Aorta (tissue), 5 donors: ENCODE data around the gene CDC16. TPM values are rescaled to one million over a fixed set of nuclear protein-coding genes. Genes with fewer than 3 reads are reported as not detected.

ENCODE experiments used
- ATAC-seq: fragments of 200-7000 bp; cut with Tn5 transposase; one replicate; pipeline ENCODE4 v1.9.1; 2022; ENCODE audit warnings: moderate library complexity; ENCODE audit not compliant: low FRiP score
- DNase-seq, 2 donors: peaks; one replicate each; pipeline ENCODE4 v3.0.0-alpha.2; 2020
- H3K27ac ChIP-seq, 2 donors: one replicate each; pipeline ENCODE4 v1.5.1; 2013; ENCODE audit warnings: low read length in 2 of 2, mild to moderate bottlenecking in 2 of 2, moderate library complexity in 2 of 2, control low read depth in 1 of 2, inconsistent platforms in 1 of 2, low read depth in 1 of 2
- H3K27me3 ChIP-seq, 2 donors: one replicate each; pipeline ENCODE4 v1.6.1; 2013; ENCODE audit warnings: control low read depth in 1 of 2, low read length in 1 of 2, mild to moderate bottlenecking in 1 of 2, moderate library complexity in 1 of 2; ENCODE audit not compliant: insufficient read depth in 2 of 2, control insufficient read depth in 1 of 2
- H3K36me3 ChIP-seq, 2 donors: one replicate each; pipeline ENCODE4 v1.6.1; 2013; ENCODE audit warnings: control low read depth in 1 of 2, low read length in 1 of 2, mild to moderate bottlenecking in 1 of 2; ENCODE audit not compliant: insufficient read depth in 2 of 2, control insufficient read depth in 1 of 2
- H3K4me1 ChIP-seq, 2 donors: one replicate each; pipeline ENCODE4 v1.6.1; 2013; ENCODE audit warnings: low read length in 2 of 2, control low read depth in 1 of 2, mild to moderate bottlenecking in 1 of 2, moderate library complexity in 1 of 2; ENCODE audit not compliant: insufficient read depth in 2 of 2, control insufficient read depth in 1 of 2
- H3K4me3 ChIP-seq, 2 donors: one replicate each; pipeline ENCODE4 v1.5.1; 2013; ENCODE audit warnings: low read length in 2 of 2, control low read depth in 1 of 2, mild to moderate bottlenecking in 1 of 2
- H3K9me3 ChIP-seq: one replicate; pipeline ENCODE4 v1.6.1; 2013; ENCODE audit warnings: mild to moderate bottlenecking, low read length; ENCODE audit not compliant: control insufficient read depth
- WGBS, 2 donors: extraction: QIAGEN DNeasy Blood & Tissue Kit; methylation state at CpG; one replicate each; pipeline ENCODE4 v1.1.7; 2013; 5-methylcytosine and 5-hydroxymethylcytosine counted together
- intact Hi-C, 2 donors: fragments of 100-400 bp; cut with DNase I; formaldehyde crosslinking; loops; one replicate each; pipeline versions ENCODE4 v1.14.2 to v1.15.0; 2022
- polyA plus RNA-seq, 2 donors: library from polyadenylated mRNA; stranded (reverse); fragments of 200-250 nt; gene quantifications; one replicate each; pipeline ENCODE4 v1.2.3, GENCODE V29; 2013
- total RNA-seq, 2 donors: library from RNA; stranded (reverse); fragmentation: NEBNext Ultra II Directional; extraction: Animal tissue kit (Norgen Biotek cat#: 25700); gene quantifications; one replicate each; pipeline ENCODE4 v1.2.1, GENCODE V29; 2021
- donor health status: healthy with polysubstance abuse.
- donor health status: Bipolar disorder and iron deficiency.
- donor health status: DM: no; HTN: no; CAD: no.
- donor health status: DM: no; HTN: no; CAD: no.
- donor health status: DM: yes; HTN: yes; CAD: no.

CDC16 gene
- total and polyA plus RNA-seq, 4 donors, result 31.1 to 86.9 (median 56.4) TPM

GRCh38 chr13:114230575-114230974 lies 4.1 kb upstream of the CDC16 start:
- no peak for DNase-seq
- no peak for ATAC-seq

GRCh38 chr13:114231886-114232285 lies 2.8 kb upstream of the CDC16 start:
- Histone ChIP-seq H3K27ac (no peak overlapping the region), H3K9me3 (no peaks in the 10 kb centered on the region), H3K4me1 (no peaks in the 10 kb centered on the region), H3K27me3 (no peaks in the 10 kb centered on the region), H3K4me3 (no peak overlapping the region), H3K36me3 (no peaks in the 10 kb centered on the region)
- ATAC-seq, result no peak
- 79 to 83% methylated on average over 8 of the region's 8 CpGs for WGBS, 2 donors
- intact Hi-C loops, result no loop called here
- no peak for DNase-seq

More at GRCh38 chr13:114230575-114230974, 4.1 kb upstream of the CDC16 start:
- intact Hi-C loops, result no loop called here
- Histone ChIP-seq H3K4me1 (no peaks in the 10 kb centered on the region), H3K27me3 (no peaks in the 10 kb centered on the region), H3K4me3 (no peak overlapping the region), H3K27ac (no peak overlapping the region), H3K36me3 (no peaks in the 10 kb centered on the region), H3K9me3 (no peaks in the 10 kb centered on the region)
- WGBS, 2 donors, result 15 to 21% methylated on average over 3 of the region's 3 CpGs

- H3K4me3 ChIP-seq, result peak overlapping the region; percentile 21 to 83
- H3K36me3 ChIP-seq, result peaks cover 0 to 5% of the 10 kb centered on the region in 2 donors
- no peaks in the 10 kb centered on the region for H3K9me3 ChIP-seq
- H3K27me3 ChIP-seq, result no peaks in the 10 kb centered on the region
- no peak for ATAC-seq
- WGBS, 2 donors, result 43 to 55% methylated on average over 4 of the region's 4 CpGs
- H3K4me1 ChIP-seq, result no peaks in the 10 kb centered on the region
- H3K27ac ChIP-seq, result no peak overlapping the region
- intact Hi-C loops, result no loop called here
- DNase-seq, result no peak
Observed at GRCh38 chr13:114234266-114234644, 442 bp upstream of the CDC16 start.

- DNase-seq, result no peak
- Histone ChIP-seq H3K9me3 (no peaks in the 10 kb centered on the region), H3K4me1 (no peaks in the 10 kb centered on the region), H3K36me3 (peaks cover 0 to 6% of the 10 kb centered on the region in 2 donors), H3K27ac (peak overlapping the region in 1 of 2 donors; percentile 25), H3K4me3 (peak overlapping the region; percentile 83 to 91), H3K27me3 (no peaks in the 10 kb centered on the region)
- intact Hi-C loops, result no loop called here
- no peak for ATAC-seq
- WGBS, 2 donors, result 4% methylated on average over 10 of the region's 10 CpGs
Observed at GRCh38 chr13:114235697-114236096, 1.0 kb downstream of the CDC16 start.

- 67 to 69% methylated on average over 4 of the region's 4 CpGs for WGBS, 2 donors
- ATAC-seq (no peak), DNase-seq (no peak)
- Histone ChIP-seq H3K27me3 (no peaks in the 10 kb centered on the region), H3K27ac (no peak overlapping the region), H3K9me3 (no peaks in the 10 kb centered on the region), H3K36me3 (peaks cover 0 to 7% of the 10 kb centered on the region in 2 donors), H3K4me3 (no peak overlapping the region), H3K4me1 (no peaks in the 10 kb centered on the region)
- intact Hi-C loops, result no loop called here
Observed at GRCh38 chr13:114236227-114236626, 1.5 kb downstream of the CDC16 start.

GRCh38 chr13:114237415-114238112 lies 2.9 kb downstream of the CDC16 start:
- no peaks in the 10 kb centered on the region for H3K9me3 ChIP-seq
- no peaks in the 10 kb centered on the region for H3K4me1 ChIP-seq
- no peak overlapping the region for H3K4me3 ChIP-seq
- DNase-seq (no peak), ATAC-seq (no peak)
- WGBS, 2 donors, result 85% methylated on average over 7 of the region's 7 CpGs
- no peak overlapping the region for H3K27ac ChIP-seq
- H3K36me3 ChIP-seq, result peaks cover 0 to 13% of the 10 kb centered on the region in 2 donors
- intact Hi-C loops, result no loop called here
- H3K27me3 ChIP-seq, result no peaks in the 10 kb centered on the region

GRCh38 chr13:114241918-114242317 lies 7.2 kb downstream of the CDC16 start:
- Histone ChIP-seq H3K36me3 (peaks cover 3 to 19% of the 10 kb centered on the region in 2 donors), H3K27me3 (no peaks in the 10 kb centered on the region), H3K4me1 (no peaks in the 10 kb centered on the region), H3K9me3 (no peaks in the 10 kb centered on the region), H3K27ac (no peak overlapping the region), H3K4me3 (no peak overlapping the region)
- ATAC-seq (no peak), DNase-seq (no peak)
- 93 to 94% methylated on average over 6 of the region's 6 CpGs for WGBS, 2 donors
- intact Hi-C loops, result no loop called here

- Histone ChIP-seq H3K36me3 (peaks cover 6 to 17% of the 10 kb centered on the region in 2 donors), H3K4me1 (no peaks in the 10 kb centered on the region), H3K9me3 (no peaks in the 10 kb centered on the region), H3K27me3 (no peaks in the 10 kb centered on the region), H3K4me3 (no peak overlapping the region), H3K27ac (no peak overlapping the region)
- DNase-seq (no peak), ATAC-seq (no peak)
- WGBS, 2 donors, result 87 to 91% methylated on average over 3 of the region's 3 CpGs
- intact Hi-C loops, result no loop called here
Observed at GRCh38 chr13:114243971-114244370, 9.3 kb downstream of the CDC16 start.

GRCh38 chr13:114244637-114245036 lies 9.9 kb downstream of the CDC16 start:
- ATAC-seq (no peak), DNase-seq (no peak)
- intact Hi-C loops, result no loop called here
- peaks cover 6 to 16% of the 10 kb centered on the region in 2 donors for H3K36me3 ChIP-seq
- no peaks in the 10 kb centered on the region for H3K9me3 ChIP-seq
- H3K27me3 ChIP-seq, result no peaks in the 10 kb centered on the region
- no peaks in the 10 kb centered on the region for H3K4me1 ChIP-seq
- no peak overlapping the region for H3K27ac ChIP-seq
- WGBS, 2 donors, result 81 to 91% methylated on average over 5 of the region's 5 CpGs
- H3K4me3 ChIP-seq, result no peak overlapping the region
